Type B pancreatic cell (in vitro differentiated cells): ENCODE results near the gene KCTD16. TPM values are rescaled to one million over a fixed set of nuclear protein-coding genes. Genes with fewer than 3 reads are reported as not detected.

Source experiments
- DNase-seq: peaks from one replicate; pipeline ENCODE4 v3.0.0; 2021; ENCODE audit warnings: mixed read lengths; ENCODE audit not compliant: unreplicated experiment; ENCODE audit errors: extremely low spot score
- H3K27ac Mint-ChIP-seq: 2 replicates; pipeline ENCODE4 v1.8.0; 2021; ENCODE audit warnings: mild to moderate bottlenecking, mixed read lengths
- H3K27me3 Mint-ChIP-seq: 2 replicates; pipeline ENCODE4 v1.8.0; 2021; ENCODE audit warnings: mixed read lengths
- H3K36me3 Mint-ChIP-seq: 2 replicates; pipeline ENCODE4 v1.8.0; 2021; ENCODE audit warnings: mixed read lengths
- H3K4me1 Mint-ChIP-seq: one replicate; pipeline ENCODE4 v1.8.0; 2021; ENCODE audit warnings: mixed read lengths; ENCODE audit not compliant: unreplicated experiment
- H3K4me3 Mint-ChIP-seq: 2 replicates; pipeline ENCODE4 v1.8.0; 2021; ENCODE audit warnings: mild to moderate bottlenecking, mixed read lengths
- H3K9me3 Mint-ChIP-seq: 2 replicates; pipeline ENCODE4 v1.8.0; 2021; ENCODE audit warnings: mixed read lengths
- total RNA-seq: library from RNA; stranded (reverse); gene quantifications from 2 replicates; pipeline ENCODE4 v1.2.1, GENCODE V29; 2021; ENCODE audit warnings: low replicate concordance
- TF ChIP-seq, protein P1 (sequence below): fragments of 200-600 bp; sonication (generic); conservative IDR thresholded peaks from 2 replicates; pipeline ENCODE4 v1.5.0; 2021; ENCODE audit warnings: antibody characterized with exemption, mild to moderate bottlenecking

The KCTD16 gene
- total RNA-seq, 1 donor from 2014 or later, result 3.0 TPM

DNA sequence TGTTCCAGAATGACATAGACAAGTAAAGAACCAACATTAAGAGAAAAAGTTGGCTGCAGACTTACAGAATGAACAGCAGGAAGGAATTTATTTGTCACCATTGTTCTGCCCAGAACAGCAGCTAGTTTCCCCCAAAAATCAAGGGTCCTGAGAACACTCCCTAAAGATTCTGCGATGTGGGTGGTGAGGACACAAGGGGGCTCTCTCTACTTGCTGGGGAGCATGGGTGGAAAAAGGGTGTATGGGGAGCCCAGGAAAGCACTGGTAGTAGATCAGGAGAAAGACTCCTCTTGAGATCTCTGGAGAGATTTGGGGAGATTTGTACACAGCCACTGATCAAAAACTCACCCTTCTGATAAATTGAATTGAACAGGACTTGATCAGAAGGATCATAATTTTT, 316.5 kb downstream of the KCTD16 start:
- Mint-ChIP-seq H3K27me3 (peaks cover 10% of the 10 kb centered on the region), H3K36me3 (no peaks in the 10 kb centered on the region), H3K27ac (no peak overlapping the region), H3K4me3 (no peak overlapping the region), H3K9me3 (peaks cover 7% of the 10 kb centered on the region), H3K4me1 (peaks cover 6% of the 10 kb centered on the region)
- DNase-seq, result no peak
- TF ChIP-seq, protein P1, sequence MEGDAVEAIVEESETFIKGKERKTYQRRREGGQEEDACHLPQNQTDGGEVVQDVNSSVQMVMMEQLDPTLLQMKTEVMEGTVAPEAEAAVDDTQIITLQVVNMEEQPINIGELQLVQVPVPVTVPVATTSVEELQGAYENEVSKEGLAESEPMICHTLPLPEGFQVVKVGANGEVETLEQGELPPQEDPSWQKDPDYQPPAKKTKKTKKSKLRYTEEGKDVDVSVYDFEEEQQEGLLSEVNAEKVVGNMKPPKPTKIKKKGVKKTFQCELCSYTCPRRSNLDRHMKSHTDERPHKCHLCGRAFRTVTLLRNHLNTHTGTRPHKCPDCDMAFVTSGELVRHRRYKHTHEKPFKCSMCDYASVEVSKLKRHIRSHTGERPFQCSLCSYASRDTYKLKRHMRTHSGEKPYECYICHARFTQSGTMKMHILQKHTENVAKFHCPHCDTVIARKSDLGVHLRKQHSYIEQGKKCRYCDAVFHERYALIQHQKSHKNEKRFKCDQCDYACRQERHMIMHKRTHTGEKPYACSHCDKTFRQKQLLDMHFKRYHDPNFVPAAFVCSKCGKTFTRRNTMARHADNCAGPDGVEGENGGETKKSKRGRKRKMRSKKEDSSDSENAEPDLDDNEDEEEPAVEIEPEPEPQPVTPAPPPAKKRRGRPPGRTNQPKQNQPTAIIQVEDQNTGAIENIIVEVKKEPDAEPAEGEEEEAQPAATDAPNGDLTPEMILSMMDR, result no peak

DNA sequence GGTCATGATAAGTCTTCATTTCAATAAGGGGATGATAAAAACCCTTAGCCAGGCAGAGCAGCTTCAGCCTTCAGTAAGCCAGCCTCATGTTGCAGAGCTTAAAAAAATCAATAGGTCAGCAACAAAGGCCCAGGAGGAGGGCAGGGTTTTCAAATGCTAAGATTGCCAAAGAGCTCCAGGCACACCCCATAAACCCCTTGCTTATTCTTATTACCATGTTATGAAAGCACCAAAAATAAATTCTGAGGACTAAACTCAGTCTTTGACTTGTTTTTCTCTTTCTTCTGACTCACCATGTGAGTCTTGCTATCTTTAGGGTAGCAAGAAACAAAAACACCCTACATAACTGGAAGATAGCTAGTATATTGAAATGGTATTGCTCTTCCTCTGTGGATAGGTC, 317.1 kb downstream of the KCTD16 start:
- Mint-ChIP-seq H3K27ac (no peak overlapping the region), H3K9me3 (peaks cover 7% of the 10 kb centered on the region), H3K36me3 (no peaks in the 10 kb centered on the region), H3K4me3 (no peak overlapping the region), H3K27me3 (peaks cover 10% of the 10 kb centered on the region), H3K4me1 (peaks cover 6% of the 10 kb centered on the region)
- TF ChIP-seq, protein P1, result no peak
- DNase-seq, result no peak

DNA sequence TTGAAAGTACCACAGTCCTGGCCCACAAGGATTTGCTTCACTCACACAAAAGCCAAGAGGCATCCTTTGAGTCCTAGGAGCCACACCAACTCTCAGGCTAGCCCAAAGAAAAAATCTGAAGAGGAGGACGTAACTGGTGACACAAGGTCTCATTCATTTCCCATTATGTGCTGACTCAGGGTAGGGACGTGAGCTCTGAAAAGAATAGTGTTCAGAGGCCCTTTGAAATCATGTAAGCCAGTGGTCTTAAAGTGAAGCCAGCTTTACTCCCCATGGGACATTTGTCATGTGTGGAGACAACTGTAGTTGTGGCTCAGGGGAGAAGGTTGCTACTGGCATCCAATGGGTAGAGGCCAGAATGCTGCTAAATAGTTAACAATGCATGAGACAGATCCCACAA, 332.4 kb downstream of the KCTD16 start:
- no peak overlapping the region for H3K4me3 Mint-ChIP-seq
- no peak for DNase-seq
- TF ChIP-seq, protein P1, result no peak
- no peak overlapping the region for H3K27ac Mint-ChIP-seq
- H3K4me1 Mint-ChIP-seq, result peaks cover 7% of the 10 kb centered on the region
- H3K36me3 Mint-ChIP-seq, result no peaks in the 10 kb centered on the region
- peaks cover 10% of the 10 kb centered on the region for H3K27me3 Mint-ChIP-seq
- H3K9me3 Mint-ChIP-seq, result peaks cover 4% of the 10 kb centered on the region

- no peak overlapping the region for H3K4me3 Mint-ChIP-seq
- TF ChIP-seq, protein P1, result no peak
- peaks cover 9% of the 10 kb centered on the region for H3K27me3 Mint-ChIP-seq
- no peak for DNase-seq
- peaks cover 4% of the 10 kb centered on the region for H3K9me3 Mint-ChIP-seq
- no peak overlapping the region for H3K27ac Mint-ChIP-seq
- H3K36me3 Mint-ChIP-seq, result no peaks in the 10 kb centered on the region
- H3K4me1 Mint-ChIP-seq, result peaks cover 7% of the 10 kb centered on the region
Observed at GRCh38 chr5:144504929-144505577, 334.4 kb downstream of the KCTD16 start.

DNA sequence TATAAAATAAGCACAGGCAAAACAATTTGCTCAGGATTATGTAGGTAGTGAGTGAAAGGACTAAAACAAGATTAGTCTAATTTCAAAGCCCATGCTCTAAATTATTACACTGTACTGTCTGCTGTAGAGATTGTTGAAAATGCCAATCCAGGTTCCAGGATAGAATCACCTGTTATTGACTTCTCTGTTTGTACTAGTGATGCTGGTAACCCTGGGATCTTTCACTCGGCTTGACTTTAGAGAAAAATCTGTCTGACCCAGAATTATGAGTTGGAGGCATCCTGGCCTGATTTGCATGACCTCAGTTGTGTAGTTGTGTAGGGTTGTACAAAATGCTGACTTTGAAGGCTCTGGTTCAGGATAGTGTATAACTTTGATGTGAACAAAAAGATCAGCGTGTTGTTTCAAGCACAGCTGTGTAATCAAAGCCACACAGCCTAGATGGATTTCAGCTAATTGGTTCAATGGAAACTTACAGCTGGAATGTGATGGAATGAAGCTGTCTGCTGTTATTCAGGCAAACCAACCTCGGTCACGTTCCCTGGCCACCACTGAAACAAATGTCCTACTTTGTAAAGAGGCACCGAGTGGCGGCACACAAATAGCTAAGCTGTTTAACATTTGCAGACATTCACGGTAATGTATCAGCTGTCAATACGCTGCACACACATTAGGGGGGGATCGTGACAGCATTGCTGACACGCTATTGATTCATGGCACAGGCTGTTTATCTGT, 340.3 kb downstream of the KCTD16 start:
- no peak for DNase-seq
- Mint-ChIP-seq H3K27ac (no peak overlapping the region), H3K4me1 (peaks cover 10% of the 10 kb centered on the region), H3K36me3 (no peaks in the 10 kb centered on the region), H3K4me3 (no peak overlapping the region), H3K27me3 (peaks cover 14% of the 10 kb centered on the region), H3K9me3 (no peaks in the 10 kb centered on the region)
- TF ChIP-seq, protein P1, result no peak
